Osteocyte (in vitro differentiated cells): ENCODE data around the gene DBP. TPM values are rescaled to one million over a fixed set of nuclear protein-coding genes. Genes with fewer than 3 reads are reported as not detected.

ENCODE experiments used
- DNase-seq: peaks from one replicate; pipeline ENCODE4 v3.0.0; 2021; ENCODE audit warnings: mixed read lengths; ENCODE audit not compliant: unreplicated experiment; ENCODE audit errors: extremely low spot score
- H3K27ac Mint-ChIP-seq: one replicate; pipeline ENCODE4 v1.8.0; 2021; ENCODE audit warnings: mild to moderate bottlenecking, mixed read lengths; ENCODE audit not compliant: unreplicated experiment
- H3K27me3 Mint-ChIP-seq: one replicate; pipeline ENCODE4 v1.8.0; 2021; ENCODE audit warnings: mixed read lengths; ENCODE audit not compliant: unreplicated experiment
- H3K36me3 Mint-ChIP-seq: one replicate; pipeline ENCODE4 v1.8.0; 2021; ENCODE audit warnings: mixed read lengths; ENCODE audit not compliant: unreplicated experiment
- H3K4me1 Mint-ChIP-seq: one replicate; pipeline ENCODE4 v1.8.0; 2021; ENCODE audit warnings: mixed read lengths; ENCODE audit not compliant: unreplicated experiment
- H3K4me3 Mint-ChIP-seq: one replicate; pipeline ENCODE4 v1.8.0; 2021; ENCODE audit warnings: mild to moderate bottlenecking, moderate library complexity, mixed read lengths; ENCODE audit not compliant: unreplicated experiment
- H3K9me3 Mint-ChIP-seq: one replicate; pipeline ENCODE4 v1.8.0; 2021; ENCODE audit warnings: mixed read lengths; ENCODE audit not compliant: unreplicated experiment
- total RNA-seq: library from RNA; stranded (reverse); gene quantifications from 2 replicates; pipeline ENCODE4 v1.2.1, GENCODE V29; 2021
- TF ChIP-seq, protein P1 (sequence below): fragments of 200-600 bp; sonication (generic); IDR thresholded peaks from 2 replicates; pipeline ENCODE4 v1.5.0; 2021; ENCODE audit warnings: antibody characterized with exemption, mild to moderate bottlenecking, moderate library complexity

The DBP gene
- total RNA-seq, 1 donor from 2014 or later, result 20.3 TPM

DNA sequence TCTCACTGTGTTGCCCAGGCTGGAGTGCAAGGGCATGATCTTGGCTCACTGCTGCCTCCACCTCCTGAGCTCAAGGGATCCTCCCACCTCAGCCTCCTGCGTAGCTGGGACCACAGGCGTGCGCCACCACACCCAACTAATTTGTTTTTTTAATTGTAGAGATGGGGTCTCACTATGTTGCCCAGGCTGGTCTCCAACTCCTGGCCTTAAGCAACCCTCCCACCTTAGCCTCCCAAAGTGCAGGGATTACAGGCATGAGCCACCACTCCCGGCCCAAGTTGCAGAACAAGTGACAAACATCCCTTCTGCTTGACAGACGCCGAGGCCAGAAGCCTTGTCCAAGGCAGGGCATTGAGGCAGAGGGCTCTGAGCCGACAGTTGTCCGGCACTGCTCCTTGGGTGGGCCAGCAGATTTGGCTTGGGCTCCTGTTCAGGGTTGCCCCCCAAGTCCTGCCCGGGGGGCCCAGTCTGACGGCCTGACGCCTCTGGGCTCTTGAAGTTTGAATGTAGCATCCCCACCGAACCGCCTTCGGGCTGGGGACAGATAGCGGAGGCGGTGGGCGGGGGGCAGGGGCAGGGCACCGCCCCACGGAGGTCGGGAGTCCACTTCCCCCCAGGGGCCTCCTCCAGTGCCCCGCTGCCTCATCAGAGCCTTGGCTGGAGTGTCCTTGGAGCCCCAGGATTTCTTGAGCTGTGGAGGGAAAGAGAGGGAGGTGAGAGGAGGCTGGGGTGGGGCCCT, 36.3 kb downstream of the DBP start:
- H3K36me3 Mint-ChIP-seq, result no peaks in the 10 kb centered on the region
- H3K9me3 Mint-ChIP-seq, result no peaks in the 10 kb centered on the region
- TF ChIP-seq, protein P1, sequence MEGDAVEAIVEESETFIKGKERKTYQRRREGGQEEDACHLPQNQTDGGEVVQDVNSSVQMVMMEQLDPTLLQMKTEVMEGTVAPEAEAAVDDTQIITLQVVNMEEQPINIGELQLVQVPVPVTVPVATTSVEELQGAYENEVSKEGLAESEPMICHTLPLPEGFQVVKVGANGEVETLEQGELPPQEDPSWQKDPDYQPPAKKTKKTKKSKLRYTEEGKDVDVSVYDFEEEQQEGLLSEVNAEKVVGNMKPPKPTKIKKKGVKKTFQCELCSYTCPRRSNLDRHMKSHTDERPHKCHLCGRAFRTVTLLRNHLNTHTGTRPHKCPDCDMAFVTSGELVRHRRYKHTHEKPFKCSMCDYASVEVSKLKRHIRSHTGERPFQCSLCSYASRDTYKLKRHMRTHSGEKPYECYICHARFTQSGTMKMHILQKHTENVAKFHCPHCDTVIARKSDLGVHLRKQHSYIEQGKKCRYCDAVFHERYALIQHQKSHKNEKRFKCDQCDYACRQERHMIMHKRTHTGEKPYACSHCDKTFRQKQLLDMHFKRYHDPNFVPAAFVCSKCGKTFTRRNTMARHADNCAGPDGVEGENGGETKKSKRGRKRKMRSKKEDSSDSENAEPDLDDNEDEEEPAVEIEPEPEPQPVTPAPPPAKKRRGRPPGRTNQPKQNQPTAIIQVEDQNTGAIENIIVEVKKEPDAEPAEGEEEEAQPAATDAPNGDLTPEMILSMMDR, result no peak
- H3K4me3 Mint-ChIP-seq, result no peak overlapping the region
- peaks cover 4% of the 10 kb centered on the region for H3K27me3 Mint-ChIP-seq
- no peaks in the 10 kb centered on the region for H3K4me1 Mint-ChIP-seq
- no peak for DNase-seq
- H3K27ac Mint-ChIP-seq, result no peak overlapping the region

DNA sequence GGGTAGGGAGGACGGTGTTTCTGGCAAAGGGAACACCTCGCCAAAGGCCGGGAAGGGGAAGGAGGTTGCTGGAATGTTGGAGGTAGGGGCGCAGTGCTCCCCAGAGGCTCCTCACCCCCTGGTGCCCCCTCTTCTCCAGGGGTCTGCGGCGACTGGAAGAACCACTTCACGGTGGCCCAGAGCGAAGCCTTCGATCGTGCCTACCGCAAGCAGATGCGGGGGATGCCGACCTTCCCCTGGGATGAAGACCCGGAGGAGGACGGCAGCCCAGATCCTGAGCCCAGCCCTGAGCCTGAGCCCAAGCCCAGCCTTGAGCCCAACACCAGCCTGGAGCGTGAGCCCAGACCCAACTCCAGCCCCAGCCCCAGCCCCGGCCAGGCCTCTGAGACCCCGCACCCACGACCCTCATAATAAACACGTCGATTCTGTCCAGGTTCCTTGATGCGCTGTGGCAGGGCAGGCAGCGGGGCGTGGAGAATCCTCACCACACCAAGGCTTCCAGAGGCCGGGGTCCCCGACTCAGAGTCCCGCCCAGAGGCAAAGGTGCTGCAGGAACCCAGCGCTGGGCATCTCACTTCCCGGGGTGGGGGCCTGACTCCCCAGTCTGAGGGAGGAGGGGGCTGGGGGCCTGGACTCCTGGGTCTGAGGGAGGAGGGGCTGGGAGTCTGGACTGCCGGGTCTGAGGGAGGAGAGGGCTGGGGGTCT, 38.0 kb downstream of the DBP start:
- TF ChIP-seq, protein P1, result no peak
- H3K27me3 Mint-ChIP-seq, result peaks cover 4% of the 10 kb centered on the region
- H3K27ac Mint-ChIP-seq, result no peak overlapping the region
- no peak for DNase-seq
- no peaks in the 10 kb centered on the region for H3K36me3 Mint-ChIP-seq
- no peak overlapping the region for H3K4me3 Mint-ChIP-seq
- H3K9me3 Mint-ChIP-seq, result no peaks in the 10 kb centered on the region
- H3K4me1 Mint-ChIP-seq, result no peaks in the 10 kb centered on the region

DNA sequence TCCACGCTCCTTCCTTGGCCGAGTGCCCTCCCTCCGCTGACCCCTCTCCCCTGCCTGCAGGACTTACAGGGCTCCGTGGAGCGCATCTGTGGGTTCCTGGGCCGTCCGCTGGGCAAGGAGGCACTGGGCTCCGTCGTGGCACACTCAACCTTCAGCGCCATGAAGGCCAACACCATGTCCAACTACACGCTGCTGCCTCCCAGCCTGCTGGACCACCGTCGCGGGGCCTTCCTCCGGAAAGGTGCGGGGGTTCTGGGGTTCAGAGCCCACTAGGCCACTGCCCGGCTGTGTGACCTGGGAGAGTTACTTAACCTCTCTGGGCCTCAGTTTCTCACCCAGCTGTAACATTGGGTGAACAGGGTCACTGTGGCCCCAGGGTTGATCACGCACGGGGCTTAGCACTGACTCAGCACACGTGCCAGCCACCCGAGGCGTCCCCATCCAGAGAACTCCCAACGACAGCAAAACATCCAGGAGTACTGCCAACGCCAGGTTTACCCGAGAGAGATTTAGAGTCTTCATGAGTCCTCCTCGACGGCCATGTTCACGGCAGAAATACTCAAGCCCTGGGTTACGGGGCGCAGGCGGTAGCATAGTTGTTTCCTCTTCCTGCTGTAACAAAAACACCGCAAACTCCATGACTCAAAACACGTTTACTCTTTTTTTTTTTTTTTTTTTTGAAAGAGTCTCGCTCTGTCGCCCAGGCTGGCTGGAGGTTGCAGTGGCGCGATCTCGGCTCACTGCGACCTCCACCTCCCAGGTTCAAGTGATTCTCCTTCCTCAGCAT, 40.3 kb downstream of the DBP start:
- no peaks in the 10 kb centered on the region for H3K9me3 Mint-ChIP-seq
- peaks cover 4% of the 10 kb centered on the region for H3K27me3 Mint-ChIP-seq
- H3K36me3 Mint-ChIP-seq, result no peaks in the 10 kb centered on the region
- TF ChIP-seq, protein P1, result no peak
- DNase-seq, result no peak
- no peaks in the 10 kb centered on the region for H3K4me1 Mint-ChIP-seq
- H3K4me3 Mint-ChIP-seq, result no peak overlapping the region
- no peak overlapping the region for H3K27ac Mint-ChIP-seq

DNA sequence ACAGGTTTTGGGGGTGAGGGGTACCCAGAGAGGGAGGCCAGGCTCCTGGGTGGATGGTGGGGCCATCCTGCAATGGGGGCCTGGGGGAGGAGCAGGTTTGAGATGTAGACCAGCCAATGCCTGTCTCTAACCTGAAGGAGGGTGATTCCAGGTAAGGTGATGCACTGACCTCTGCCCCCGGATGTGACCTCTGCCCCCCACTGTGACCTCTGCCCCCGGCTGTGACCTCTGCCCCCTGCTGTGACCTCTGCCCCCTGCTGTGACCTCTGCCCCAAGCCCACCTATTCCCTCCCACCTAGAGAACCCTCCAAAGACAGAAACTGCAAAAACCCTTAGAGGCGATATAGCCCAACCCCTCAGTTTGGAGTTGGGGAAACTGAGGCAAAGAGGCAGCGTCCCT, 40.9 kb downstream of the DBP start:
- H3K36me3 Mint-ChIP-seq, result no peaks in the 10 kb centered on the region
- no peaks in the 10 kb centered on the region for H3K4me1 Mint-ChIP-seq
- peaks cover 4% of the 10 kb centered on the region for H3K27me3 Mint-ChIP-seq
- no peaks in the 10 kb centered on the region for H3K9me3 Mint-ChIP-seq
- no peak for DNase-seq
- TF ChIP-seq, protein P1, result no peak
- no peak overlapping the region for H3K4me3 Mint-ChIP-seq
- no peak overlapping the region for H3K27ac Mint-ChIP-seq

DNA sequence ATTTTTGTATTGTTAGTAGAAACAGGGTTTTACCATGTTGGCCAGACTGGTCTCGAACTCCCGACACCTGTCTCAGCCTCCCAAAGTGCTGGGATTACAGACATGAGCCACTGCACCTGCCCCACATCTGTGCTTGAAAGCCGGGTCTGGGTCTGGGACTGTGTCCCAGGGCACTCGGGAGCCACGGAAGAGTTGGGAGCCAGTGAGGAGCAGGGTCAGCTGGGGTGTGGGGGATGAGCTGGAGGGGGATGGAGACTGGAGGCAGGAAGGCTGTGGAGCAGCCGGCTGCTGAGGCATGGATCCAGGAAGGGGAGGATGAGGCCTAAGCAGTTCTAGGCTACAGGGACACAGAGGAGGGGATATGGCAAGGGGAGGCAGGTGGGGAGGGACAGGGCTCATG, 41.3 kb downstream of the DBP start:
- H3K36me3 Mint-ChIP-seq, result no peaks in the 10 kb centered on the region
- H3K4me1 Mint-ChIP-seq, result no peaks in the 10 kb centered on the region
- no peak overlapping the region for H3K4me3 Mint-ChIP-seq
- no peaks in the 10 kb centered on the region for H3K9me3 Mint-ChIP-seq
- H3K27me3 Mint-ChIP-seq, result peaks cover 4% of the 10 kb centered on the region
- TF ChIP-seq, protein P1, result no peak
- H3K27ac Mint-ChIP-seq, result no peak overlapping the region
- no peak for DNase-seq
